ENCODE results near the gene VENTX.

Gene VENTX

GRCh38 chr10:133275684-133276092, 38.0 kb downstream of the VENTX start:
- peak; percentile 61 for DNase-seq

GRCh38 chr10:133276100-133276434, 38.4 kb downstream of the VENTX start:
- no peak for DNase-seq

- DNase-seq = no peak
These were observed 39.0 kb downstream of the VENTX start, which contains the start of gene ADAM8 for GRCh38 chr10:133276435-133277201. Gene ADAM8 (minus strand): TSS chr10:133276868. CDS start chr10:133276817, 51 bp downstream.

GRCh38 chr10:133277277-133277992, 39.8 kb downstream of the VENTX start:
- no peak for DNase-seq

- DNase-seq = peak; percentile 90
These were observed 40.4 kb downstream of the VENTX start for GRCh38 chr10:133277993-133278576.

GRCh38 chr10:133278577-133279265, 41.1 kb downstream of the VENTX start:
- peak; percentile 98 for DNase-seq

- DNase-seq = peak; percentile 38
These were observed 41.9 kb downstream of the VENTX start for GRCh38 chr10:133279326-133280226.

GRCh38 chr10:133280391-133281059, 42.9 kb downstream of the VENTX start:
- no peak for DNase-seq

GRCh38 chr10:133281084-133281483, 43.4 kb downstream of the VENTX start:
- no peak for DNase-seq

- DNase-seq = no peak
These were observed 44.1 kb downstream of the VENTX start for GRCh38 chr10:133281628-133282372.

- no peak for DNase-seq
These were observed 45.3 kb downstream of the VENTX start for GRCh38 chr10:133282846-133283390.

- no peak for DNase-seq
These were observed 46.3 kb downstream of the VENTX start for GRCh38 chr10:133283931-133284330.

GRCh38 chr10:133285217-133285616, 47.6 kb downstream of the VENTX start:
- DNase-seq = no peak

- DNase-seq = no peak
These were observed 48.7 kb downstream of the VENTX start for GRCh38 chr10:133286366-133286765.

- DNase-seq = no peak
These were observed 50.3 kb downstream of the VENTX start for GRCh38 chr10:133287832-133288500.

GRCh38 chr10:133289761-133290160, 52.1 kb downstream of the VENTX start:
- DNase-seq = no peak
